BJ (cell line): ENCODE measurements around the gene CPT1C. TPM values are rescaled to one million over a fixed set of nuclear protein-coding genes. Genes with fewer than 3 reads are reported as not detected.
"Not testable (repeated sequence)": the region's sequence is repeated elsewhere in the genome, so short reads cannot be mapped to it uniquely, and the experiment has no call there.

Experiments used
- CTCF ChIA-PET: fragments of 350-600 bp; formaldehyde crosslinking; extraction: SDS; loops from one replicate; lab custom pipeline; 2021; ENCODE audit warnings: antibody characterized with exemption, inconsistent platforms; lab: Yijun Ruan, JAX
- POLR2A ChIA-PET: fragments of 300-600 bp; sonication (Branson Sonifier 250); formaldehyde crosslinking; extraction: SDS; loops from one replicate; lab custom pipeline; 2021; ENCODE audit warnings: antibody characterized with exemption; lab: Charles Lee
- DNase-seq: peaks from one replicate; pipeline ENCODE4 v3.0.0-alpha.2; 2011; ENCODE audit warnings: low read depth
- H3K27me3 ChIP-seq: 2 replicates; pipeline ENCODE4 v1.6.0; 2011; ENCODE audit warnings: low read length; ENCODE audit not compliant: control insufficient read depth, insufficient read depth
- H3K36me3 ChIP-seq: 2 replicates; pipeline ENCODE4 v1.5.1; 2011; ENCODE audit warnings: low read length; ENCODE audit not compliant: control insufficient read depth, insufficient read depth
- H3K4me3 ChIP-seq: 2 replicates; pipeline ENCODE4 v1.5.1; 2011; ENCODE audit warnings: low read depth, mild to moderate bottlenecking, control low read depth, low read length
- polyA plus RNA-seq: library from polyadenylated mRNA; depleted of rRNA; stranded (reverse); fragments of >200 nt; gene quantifications from 2 replicates; pipeline ENCODE4 v1.2.3, GENCODE V29; 2011
- TF ChIP-seq, protein P1 (sequence below): IDR thresholded peaks from 2 replicates; pipeline ENCODE4 v1.5.1; 2011; ENCODE audit warnings: low read depth, mild to moderate bottlenecking, control low read depth, inconsistent platforms, low read length, moderate library complexity; ENCODE audit not compliant: insufficient read depth

The CPT1C gene
- polyA plus RNA-seq, 1 experiment: 45.9 TPM

DNA sequence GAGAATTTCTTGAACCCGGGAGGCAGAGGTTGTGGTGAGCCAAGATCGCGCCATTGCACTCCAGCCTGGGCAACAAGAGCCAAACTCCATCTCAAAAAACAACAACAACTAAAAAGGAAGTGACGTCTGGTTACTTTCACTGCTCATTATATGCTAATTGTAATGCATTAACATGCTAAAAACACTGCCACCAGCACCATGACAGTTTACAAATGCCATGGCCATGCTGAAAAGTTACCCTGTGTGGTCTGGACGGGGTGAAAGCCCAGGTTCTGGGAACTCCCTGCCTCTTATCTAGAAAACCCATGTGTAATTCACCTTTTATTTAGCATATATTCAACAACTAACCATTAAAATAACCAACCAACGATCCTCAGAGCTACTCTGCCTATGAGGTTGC, 28.1 kb downstream of the CPT1C start:
- no peak overlapping the region for H3K4me3 ChIP-seq
- H3K27me3 ChIP-seq: no peaks in the 10 kb centered on the region
- ChIA-PET CTCF (no interaction called here), POLR2A (no interaction called here)
- H3K36me3 ChIP-seq: no peaks in the 10 kb centered on the region
- TF ChIP-seq, protein P1, sequence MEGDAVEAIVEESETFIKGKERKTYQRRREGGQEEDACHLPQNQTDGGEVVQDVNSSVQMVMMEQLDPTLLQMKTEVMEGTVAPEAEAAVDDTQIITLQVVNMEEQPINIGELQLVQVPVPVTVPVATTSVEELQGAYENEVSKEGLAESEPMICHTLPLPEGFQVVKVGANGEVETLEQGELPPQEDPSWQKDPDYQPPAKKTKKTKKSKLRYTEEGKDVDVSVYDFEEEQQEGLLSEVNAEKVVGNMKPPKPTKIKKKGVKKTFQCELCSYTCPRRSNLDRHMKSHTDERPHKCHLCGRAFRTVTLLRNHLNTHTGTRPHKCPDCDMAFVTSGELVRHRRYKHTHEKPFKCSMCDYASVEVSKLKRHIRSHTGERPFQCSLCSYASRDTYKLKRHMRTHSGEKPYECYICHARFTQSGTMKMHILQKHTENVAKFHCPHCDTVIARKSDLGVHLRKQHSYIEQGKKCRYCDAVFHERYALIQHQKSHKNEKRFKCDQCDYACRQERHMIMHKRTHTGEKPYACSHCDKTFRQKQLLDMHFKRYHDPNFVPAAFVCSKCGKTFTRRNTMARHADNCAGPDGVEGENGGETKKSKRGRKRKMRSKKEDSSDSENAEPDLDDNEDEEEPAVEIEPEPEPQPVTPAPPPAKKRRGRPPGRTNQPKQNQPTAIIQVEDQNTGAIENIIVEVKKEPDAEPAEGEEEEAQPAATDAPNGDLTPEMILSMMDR: no peak
- no peak for DNase-seq

DNA sequence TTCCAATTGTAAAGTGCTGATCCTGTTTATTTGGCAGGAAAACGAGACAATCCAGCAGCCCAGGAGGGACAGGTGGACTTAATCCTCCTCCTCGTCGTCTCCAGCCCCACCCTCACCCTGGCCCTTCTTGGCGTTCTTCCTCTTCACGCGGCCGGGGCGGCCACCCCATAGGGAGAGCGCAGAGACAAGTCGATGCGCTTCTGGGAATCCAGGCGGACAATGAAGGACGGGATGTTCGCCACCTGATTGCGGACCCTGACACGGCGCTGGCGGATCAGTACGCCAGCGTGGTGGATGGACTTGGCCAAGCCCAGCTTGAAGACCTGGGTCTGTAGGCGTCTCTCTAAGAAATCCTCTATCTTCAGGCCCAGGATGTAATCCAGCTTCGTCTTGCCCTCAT, 28.5 kb downstream of the CPT1C start:
- H3K4me3 ChIP-seq, H3K27me3 ChIP-seq, H3K36me3 ChIP-seq, POLR2A ChIA-PET, DNase-seq, CTCF ChIA-PET: not testable (repeated sequence)

DNA sequence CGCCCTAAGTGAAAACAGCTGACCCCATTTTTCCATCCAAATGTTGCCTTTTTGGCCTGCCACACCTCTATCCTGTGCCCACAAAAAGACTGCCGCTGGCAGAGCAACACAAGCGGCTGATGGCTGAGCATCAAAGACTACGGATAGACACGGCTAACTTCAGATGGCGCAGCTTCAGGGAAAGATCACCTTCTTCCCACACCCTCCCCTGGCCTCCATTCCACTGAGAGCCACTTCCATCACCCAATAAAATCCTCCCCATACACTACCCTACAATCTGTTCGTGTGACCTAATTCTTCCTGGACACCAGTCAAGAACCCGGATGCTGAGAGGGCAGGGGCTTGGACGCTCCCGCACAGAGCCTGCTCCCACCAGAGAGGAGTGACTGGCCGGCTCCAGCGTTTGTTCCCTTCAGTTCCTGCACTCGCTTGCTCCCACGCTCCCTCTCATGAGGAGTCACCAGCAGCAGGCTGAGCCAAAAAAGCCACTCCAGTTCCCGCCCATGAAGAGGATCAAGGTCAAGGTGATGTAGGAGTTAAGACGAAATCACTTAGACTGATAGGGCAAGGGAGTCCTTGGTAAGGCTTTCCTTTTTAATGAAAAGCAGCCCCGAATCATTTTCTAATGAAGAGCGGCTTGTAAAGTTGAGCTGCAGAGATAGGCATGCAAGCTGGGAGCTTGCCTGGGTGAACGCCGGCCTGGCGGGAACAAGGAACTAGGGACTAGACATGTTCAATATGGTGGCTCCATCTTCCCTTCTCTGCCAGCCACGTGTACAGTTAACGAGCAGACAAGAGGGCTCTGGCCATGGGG, 36.5 kb downstream of the CPT1C start:
- CTCF ChIA-PET: interaction anchor here (1.2 to 1.9 kb wide), 3 partner anchors 10 to 36 kb away, joined by 4 to 8 read pairs (median 4); partner anchors contain the start of gene CPT1C
- POLR2A ChIA-PET: no interaction called here
- TF ChIP-seq, protein P1: no peak

DNA sequence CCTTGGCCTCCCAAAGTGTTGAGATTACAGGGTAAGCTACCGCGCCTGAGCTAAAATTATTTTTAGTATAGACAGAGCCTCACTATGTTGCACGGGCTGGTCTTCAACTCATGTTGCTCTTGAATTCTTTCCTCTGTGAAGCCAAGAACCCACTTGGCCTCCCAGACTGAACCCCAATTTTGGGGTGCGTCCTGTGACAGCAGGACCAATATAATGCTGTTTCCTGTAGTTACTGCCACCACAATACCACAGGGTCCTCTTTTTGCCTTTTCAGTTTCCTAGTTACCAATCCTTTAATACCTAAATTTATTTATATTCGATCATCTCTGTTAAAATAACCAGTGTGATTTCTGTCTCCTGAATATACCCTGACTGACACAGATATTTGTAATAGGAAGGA, 39.2 kb downstream of the CPT1C start:
- ChIA-PET POLR2A (no interaction called here), CTCF (interaction anchor here (1.2 kb wide), 1 partner anchor 28 kb away, joined by 3 read pairs; no protein-coding TSS in a partner anchor)
- no peaks in the 10 kb centered on the region for H3K36me3 ChIP-seq
- no peaks in the 10 kb centered on the region for H3K27me3 ChIP-seq
- no peak for DNase-seq
- H3K4me3 ChIP-seq: no peak overlapping the region
- TF ChIP-seq, protein P1: no peak

More for the DNA sequence above, 36.5 kb downstream of the CPT1C start:
- no peaks in the 10 kb centered on the region for H3K36me3 ChIP-seq
- DNase-seq: no peak
- no peak overlapping the region for H3K4me3 ChIP-seq
- H3K27me3 ChIP-seq: no peaks in the 10 kb centered on the region

DNA sequence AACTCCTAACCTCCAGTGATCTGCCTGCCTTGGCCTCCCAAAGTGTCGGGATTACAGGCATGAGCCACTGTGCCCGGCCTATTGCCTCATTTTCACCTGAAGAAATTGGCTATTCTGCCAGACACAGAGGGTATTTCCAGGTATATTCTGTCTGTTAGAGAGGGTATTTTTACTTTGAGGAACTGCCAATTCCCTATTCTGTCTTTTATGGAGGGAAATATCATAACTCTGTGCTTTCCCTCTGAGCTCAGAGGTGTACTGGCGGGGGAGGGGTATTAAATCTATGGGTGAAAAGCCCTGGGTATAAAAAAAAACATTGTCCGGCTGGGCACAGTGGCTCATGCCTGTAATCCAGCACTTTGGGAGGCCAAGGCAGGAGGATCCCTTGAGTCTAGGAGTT, 47.4 kb downstream of the CPT1C start:
- CTCF ChIA-PET: no interaction called here
- H3K36me3 ChIP-seq: no peaks in the 10 kb centered on the region
- H3K27me3 ChIP-seq: no peaks in the 10 kb centered on the region
- TF ChIP-seq, protein P1: no peak
- DNase-seq: no peak
- no peak overlapping the region for H3K4me3 ChIP-seq
- POLR2A ChIA-PET: no interaction called here
